CD4-positive, alpha-beta memory T cell (primary cell): ENCODE data around the gene DLD. TPM values are rescaled to one million over a fixed set of nuclear protein-coding genes. Genes with fewer than 3 reads are reported as not detected.
"Not testable (repeated sequence)": the region's sequence is repeated elsewhere in the genome, so short reads cannot be mapped to it uniquely, and the experiment has no call there.

Experiments
- CTCF ChIA-PET: fragments of 350-600 bp; sonication (Branson Sonifier 250); formaldehyde crosslinking; loops from one replicate; lab custom pipeline; 2021; ENCODE audit warnings: inconsistent platforms; ENCODE audit not compliant: partially characterized antibody; lab: Charles Lee
- POLR2A ChIA-PET: fragments of 350-600 bp; sonication (Branson Sonifier 250); formaldehyde crosslinking; loops from one replicate; lab custom pipeline; 2021; ENCODE audit not compliant: partially characterized antibody; lab: Charles Lee
- DNase-seq, 5 donors: peaks; one replicate each; pipeline versions ENCODE4 v3.0.0 to v3.0.0-alpha.2; 2020 to 2022; ENCODE audit warnings: mixed read lengths in 1 of 5
- H3K27ac ChIP-seq: one replicate; pipeline ENCODE4 v1.7.0; 2013; ENCODE audit warnings: low read depth, low read length
- H3K27me3 ChIP-seq: 2 replicates; pipeline ENCODE4 v1.7.0; 2013; ENCODE audit warnings: mild to moderate bottlenecking, low read length, moderate library complexity; ENCODE audit not compliant: insufficient read depth
- H3K36me3 ChIP-seq: 2 replicates; pipeline ENCODE4 v1.7.0; 2013; ENCODE audit warnings: mild to moderate bottlenecking, low read length, moderate library complexity; ENCODE audit not compliant: insufficient read depth
- H3K4me1 ChIP-seq: 2 replicates; pipeline ENCODE4 v1.7.0; 2013; ENCODE audit warnings: mild to moderate bottlenecking, low read length, moderate library complexity; ENCODE audit not compliant: insufficient read depth
- H3K4me3 ChIP-seq, 2 donors: one replicate each; pipeline ENCODE4 v1.7.0; 2013; ENCODE audit warnings: low read length in 2 of 2, mild to moderate bottlenecking in 1 of 2
- H3K9me3 ChIP-seq, 2 donors: one replicate each; pipeline ENCODE4 v1.7.0; 2013; ENCODE audit warnings: low read length in 2 of 2, control low read depth in 1 of 2; ENCODE audit not compliant: control insufficient read depth in 1 of 2
- H3K27ac Mint-ChIP-seq, 7 donors: one replicate each; pipeline ENCODE4 v1.8.0; 2020 to 2021; ENCODE audit warnings: mixed read lengths in 7 of 7, mild to moderate bottlenecking in 6 of 7, inconsistent platforms in 3 of 7, moderate library complexity in 3 of 7
- H3K27me3 Mint-ChIP-seq, 2 donors: one replicate each; pipeline ENCODE4 v1.8.0; 2020 to 2021; ENCODE audit warnings: mixed read lengths in 2 of 2
- H3K36me3 Mint-ChIP-seq, 2 donors: one replicate each; pipeline ENCODE4 v1.8.0; 2020 to 2021; ENCODE audit warnings: mixed read lengths in 2 of 2, inconsistent platforms in 1 of 2, mild to moderate bottlenecking in 1 of 2
- H3K4me1 Mint-ChIP-seq, 4 donors: one replicate each; pipeline ENCODE4 v1.8.0; 2020 to 2021; ENCODE audit warnings: mixed read lengths in 4 of 4, mild to moderate bottlenecking in 1 of 4
- H3K4me3 Mint-ChIP-seq, 8 donors: one replicate each; pipeline ENCODE4 v1.8.0; 2020 to 2021; ENCODE audit warnings: mixed read lengths in 8 of 8, mild to moderate bottlenecking in 7 of 8, moderate library complexity in 6 of 8, inconsistent platforms in 3 of 8
- H3K9me3 Mint-ChIP-seq, 8 donors: one replicate each; pipeline ENCODE4 v1.8.0; 2020 to 2021; ENCODE audit warnings: mixed read lengths in 8 of 8, mild to moderate bottlenecking in 5 of 8, inconsistent platforms in 3 of 8, moderate library complexity in 1 of 8
- intact Hi-C: fragments of 100-400 bp; cut with micrococcal nuclease; formaldehyde crosslinking; loops from one replicate; pipeline ENCODE4 v1.15.1; 2023
- polyA plus RNA-seq, 2 donors: library from polyadenylated mRNA; unstranded; fragments of 300-500 nt; fragmentation: Illumina TruSeq; gene quantifications; one replicate each; pipeline ENCODE4 v1.2.3, GENCODE V29; 2021
- total RNA-seq, 2 experiments: library from RNA; stranded (reverse); gene quantifications; one replicate each; pipeline ENCODE4 v1.2.3, GENCODE V29; 2021

Gene DLD, protein sequence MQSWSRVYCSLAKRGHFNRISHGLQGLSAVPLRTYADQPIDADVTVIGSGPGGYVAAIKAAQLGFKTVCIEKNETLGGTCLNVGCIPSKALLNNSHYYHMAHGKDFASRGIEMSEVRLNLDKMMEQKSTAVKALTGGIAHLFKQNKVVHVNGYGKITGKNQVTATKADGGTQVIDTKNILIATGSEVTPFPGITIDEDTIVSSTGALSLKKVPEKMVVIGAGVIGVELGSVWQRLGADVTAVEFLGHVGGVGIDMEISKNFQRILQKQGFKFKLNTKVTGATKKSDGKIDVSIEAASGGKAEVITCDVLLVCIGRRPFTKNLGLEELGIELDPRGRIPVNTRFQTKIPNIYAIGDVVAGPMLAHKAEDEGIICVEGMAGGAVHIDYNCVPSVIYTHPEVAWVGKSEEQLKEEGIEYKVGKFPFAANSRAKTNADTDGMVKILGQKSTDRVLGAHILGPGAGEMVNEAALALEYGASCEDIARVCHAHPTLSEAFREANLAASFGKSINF
- total RNA-seq (10 to 100 TPM; 42.1 to 51.1 TPM), polyA plus RNA-seq (10 to 100 TPM; 57.8 to 75.9 TPM)

DNA sequence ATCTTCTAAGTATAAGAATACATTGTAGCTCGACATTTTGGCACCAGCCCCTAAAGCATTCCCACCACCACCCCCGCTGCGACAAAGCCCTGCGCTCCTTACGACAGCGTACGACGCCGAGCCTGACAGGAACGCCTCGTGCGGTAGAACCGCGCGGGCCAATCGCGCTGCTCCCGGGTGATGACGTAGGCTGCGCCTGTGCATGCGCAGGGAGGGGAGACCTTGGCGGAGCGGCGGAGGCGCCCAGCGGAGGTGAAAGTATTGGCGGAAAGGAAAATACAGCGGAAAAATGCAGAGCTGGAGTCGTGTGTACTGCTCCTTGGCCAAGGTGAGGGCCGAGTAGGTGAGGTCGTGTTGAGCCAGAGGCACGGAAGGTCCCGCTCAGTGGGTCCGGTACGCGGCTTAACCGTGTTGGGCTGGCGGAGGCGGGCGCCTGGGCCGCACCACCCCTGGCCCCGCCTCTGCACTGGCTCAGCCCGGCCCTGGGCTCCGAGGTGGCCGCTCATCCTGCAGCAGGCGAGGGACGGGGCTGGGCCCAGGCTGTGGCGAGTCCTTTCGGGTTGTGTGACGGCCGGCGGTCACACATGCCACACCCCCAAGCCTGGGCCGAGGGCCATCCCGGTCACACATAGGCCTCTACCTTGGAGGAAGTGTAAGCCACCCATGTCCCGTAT is at the start of gene DLD:
Gene DLD (plus strand): TSS at position 222 of the 674 bp plus-strand sequence. CDS start 68 bp downstream, at position 290.
- Mint-ChIP-seq H3K9me3 (peaks cover 0 to 2% (median 0%) of the 10 kb centered on the region in 8 donors), H3K27me3 (peaks cover 0 to 3% of the 10 kb centered on the region in 2 donors), H3K4me3 (peak within 1 kb of the TSS; percentile 93 to 100 (median 98)), H3K4me1 (peaks cover 40 to 56% (median 48%) of the 10 kb centered on the region in 4 donors), H3K36me3 (peaks cover 13 to 35% of the 10 kb centered on the region in 2 donors), H3K27ac (peak within 1 kb of the TSS; percentile 97 to 100 (median 99))
- H3K4me1 ChIP-seq = peaks cover 52% of the 10 kb centered on the region
- H3K27ac ChIP-seq = peak within 1 kb of the TSS; percentile 95
- peak; percentile 92 to 95 (median 93) for DNase-seq
- intact Hi-C loops = loop anchor here (1.0 to 5.0 kb wide), 4 partner anchors 17 to 723 kb away; partner anchors contain the start of genes COG5 and DUS4L
- H3K36me3 ChIP-seq = peaks cover 20% of the 10 kb centered on the region
- POLR2A ChIA-PET = interaction anchor here (0.9 to 3.8 kb wide), 12 partner anchors 9 to 1606 kb away, joined by 3 to 35 read pairs (median 6); partner anchors contain the start of genes CBLL1, COG5, DUS4L and HBP1
- peak within 1 kb of the TSS; percentile 84 to 98 for H3K4me3 ChIP-seq
- no peaks in the 10 kb centered on the region for H3K27me3 ChIP-seq
- no peaks in the 10 kb centered on the region for H3K9me3 ChIP-seq
- CTCF ChIA-PET = interaction anchor here (0.5 to 7.2 kb wide), 7 partner anchors 11 to 1224 kb away, joined by 3 to 52 read pairs (median 5); partner anchors contain the start of gene CBLL1

DNA sequence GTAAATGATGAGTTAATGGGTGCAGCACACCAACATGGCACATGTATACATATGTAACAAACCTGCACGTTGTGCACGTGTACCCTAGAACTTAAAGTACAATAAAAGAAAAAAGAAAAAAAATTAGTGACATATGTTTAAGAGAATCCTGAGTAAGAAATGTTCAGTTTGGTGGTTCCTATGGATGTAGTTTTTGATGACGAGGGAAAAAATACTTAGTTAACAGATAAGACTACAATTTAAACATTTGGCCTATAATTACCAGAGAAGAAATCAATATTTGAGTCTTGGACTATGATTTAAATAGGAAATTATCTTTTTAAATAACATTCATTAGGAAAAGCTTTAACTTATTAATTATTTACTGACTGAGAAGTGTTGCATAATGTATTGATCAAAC is 48.8 kb upstream of the DLD start:
- Mint-ChIP-seq H3K27ac (no peak overlapping the region), H3K4me1 (peaks cover 0 to 6% (median 2%) of the 10 kb centered on the region in 4 donors), H3K27me3 (no peaks in the 10 kb centered on the region), H3K36me3 (no peaks in the 10 kb centered on the region), H3K4me3 (no peak overlapping the region), H3K9me3 (peaks cover 0 to 4% (median under 1%) of the 10 kb centered on the region in 8 donors)
- Histone ChIP-seq H3K36me3 (no peaks in the 10 kb centered on the region), H3K27me3 (no peaks in the 10 kb centered on the region), H3K4me1 (no peaks in the 10 kb centered on the region), H3K4me3 (no peak overlapping the region), H3K9me3 (no peaks in the 10 kb centered on the region), H3K27ac (no peak overlapping the region)
- ChIA-PET CTCF (no interaction called here), POLR2A (interaction anchor here (1.4 kb wide), 1 partner anchor 98 kb away, joined by 4 read pairs; the partner anchor contains the start of gene CBLL1)
- intact Hi-C loops = no loop called here
- DNase-seq = no peak

DNA sequence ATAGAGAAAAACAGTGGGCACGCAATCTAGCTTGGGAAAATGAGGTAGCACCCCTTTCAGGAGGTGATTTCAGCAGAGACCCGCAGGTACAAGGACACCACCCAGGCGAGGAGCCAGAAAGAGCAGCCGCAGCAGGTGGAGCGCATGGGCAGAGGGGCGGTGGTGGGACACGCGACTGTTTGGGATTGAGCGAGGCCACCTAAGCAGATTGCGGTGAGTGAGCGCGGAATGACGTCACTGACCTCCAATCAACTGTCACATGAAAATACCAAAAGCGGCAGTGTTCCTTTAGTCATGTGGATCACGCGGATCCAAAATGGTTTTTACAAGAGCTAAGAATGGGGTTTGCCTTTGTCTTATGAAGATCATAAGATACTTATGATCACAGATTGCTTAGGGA is 47.8 kb upstream of the DLD start:
- intact Hi-C loops = no loop called here
- CTCF ChIA-PET = no interaction called here

DNA sequence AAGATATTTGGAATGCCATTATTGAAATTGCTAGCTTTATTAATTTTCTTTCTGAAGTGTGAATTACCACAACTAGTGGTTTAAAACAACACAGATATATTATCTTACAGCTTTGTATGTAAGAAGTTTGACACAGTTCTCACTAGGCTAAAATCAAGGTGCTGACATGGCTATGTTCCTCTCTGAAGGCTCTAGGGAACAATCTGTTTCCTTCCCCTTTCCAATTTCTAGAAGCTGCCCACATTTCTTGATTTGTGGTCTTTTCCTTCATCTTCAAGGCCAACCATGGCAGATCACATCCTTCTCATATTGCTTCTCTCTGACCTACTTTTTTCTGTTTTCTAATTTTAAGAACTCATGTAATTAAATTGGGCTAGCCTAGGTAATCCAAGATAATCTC is 44.7 kb upstream of the DLD start:
- peak overlapping the region in 1 of 7 donors; percentile 29 for H3K27ac Mint-ChIP-seq
- peaks cover 0 to 4% (median 0%) of the 10 kb centered on the region in 8 donors for H3K9me3 Mint-ChIP-seq
- intact Hi-C loops = no loop called here
- Histone ChIP-seq H3K27ac (no peak overlapping the region), H3K4me1 (no peaks in the 10 kb centered on the region), H3K4me3 (no peak overlapping the region), H3K9me3 (no peaks in the 10 kb centered on the region), H3K36me3 (no peaks in the 10 kb centered on the region), H3K27me3 (no peaks in the 10 kb centered on the region)
- no peak for DNase-seq
- no peaks in the 10 kb centered on the region for H3K36me3 Mint-ChIP-seq
- H3K4me3 Mint-ChIP-seq = no peak overlapping the region
- H3K27me3 Mint-ChIP-seq = no peaks in the 10 kb centered on the region
- peaks cover 0 to 13% (median 2%) of the 10 kb centered on the region in 4 donors for H3K4me1 Mint-ChIP-seq
- ChIA-PET POLR2A (interaction anchor here (1.1 to 1.3 kb wide), 5 partner anchors 8 to 58 kb away, joined by 3 to 10 read pairs (median 5); no protein-coding TSS in a partner anchor), CTCF (interaction anchor here (1.0 to 1.6 kb wide), 4 partner anchors 9 to 103 kb away, joined by 3 to 4 read pairs (median 4); no protein-coding TSS in a partner anchor)

More for the DNA sequence above, 47.8 kb upstream of the DLD start:
- Histone ChIP-seq H3K4me1 (no peaks in the 10 kb centered on the region), H3K36me3 (no peaks in the 10 kb centered on the region), H3K4me3 (no peak overlapping the region), H3K27me3 (no peaks in the 10 kb centered on the region), H3K9me3 (no peaks in the 10 kb centered on the region), H3K27ac (no peak overlapping the region)
- Mint-ChIP-seq H3K4me3 (no peak overlapping the region), H3K27ac (peak overlapping the region in 1 of 7 donors; percentile 15), H3K9me3 (peaks cover 0 to 4% (median under 1%) of the 10 kb centered on the region in 8 donors), H3K27me3 (no peaks in the 10 kb centered on the region), H3K36me3 (no peaks in the 10 kb centered on the region), H3K4me1 (peaks cover 0 to 6% (median 1%) of the 10 kb centered on the region in 4 donors)
- POLR2A ChIA-PET = interaction anchor here (1.4 kb wide), 1 partner anchor 99 kb away, joined by 4 read pairs; the partner anchor contains the start of gene CBLL1
- no peak for DNase-seq

DNA sequence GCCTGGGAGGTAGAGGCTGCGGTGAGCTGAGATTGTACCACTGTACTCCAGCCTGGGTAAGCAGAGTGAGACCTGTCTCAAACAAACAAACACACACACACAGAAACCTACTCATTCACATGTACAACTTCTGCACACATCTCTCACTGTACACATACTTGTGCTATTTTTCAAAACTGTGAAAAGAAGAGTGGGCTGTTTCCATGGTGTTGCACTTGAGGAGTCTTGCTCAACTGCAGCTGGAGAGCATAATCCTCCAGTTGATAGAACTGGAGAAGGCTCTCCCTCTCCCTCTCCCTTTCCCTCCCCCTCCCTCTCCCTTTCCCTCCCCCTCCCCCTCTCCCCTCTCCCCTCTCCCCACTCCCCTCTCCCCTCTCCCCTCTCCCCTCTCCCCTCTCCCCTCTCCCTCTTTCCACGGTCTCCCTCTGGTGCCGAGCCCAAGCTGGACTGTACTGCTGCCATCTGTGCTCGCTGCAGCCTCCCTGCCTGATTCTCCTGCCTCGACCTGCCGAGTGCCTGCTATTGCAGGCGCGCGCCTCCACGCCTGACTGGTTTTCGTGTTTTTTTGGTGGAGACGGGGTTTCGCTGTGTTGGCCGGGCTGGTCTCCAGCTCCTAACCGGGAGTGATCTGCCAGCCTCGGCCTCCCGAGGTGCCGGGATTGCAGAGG is 43.7 kb upstream of the DLD start:
- peaks cover 0 to 13% (median 4%) of the 10 kb centered on the region in 4 donors for H3K4me1 Mint-ChIP-seq
- no peak for DNase-seq
- Histone ChIP-seq H3K27me3 (no peaks in the 10 kb centered on the region), H3K9me3 (no peaks in the 10 kb centered on the region), H3K4me3 (no peak overlapping the region), H3K27ac (no peak overlapping the region), H3K36me3 (no peaks in the 10 kb centered on the region), H3K4me1 (no peaks in the 10 kb centered on the region)
- H3K27ac Mint-ChIP-seq = no peak overlapping the region
- POLR2A ChIA-PET = no interaction called here
- H3K9me3 Mint-ChIP-seq = peaks cover 0 to 3% (median 0%) of the 10 kb centered on the region in 8 donors
- CTCF ChIA-PET = interaction anchor here (1.6 kb wide), 1 partner anchor 12 kb away, joined by 4 read pairs; no protein-coding TSS in a partner anchor
- intact Hi-C loops = no loop called here
- H3K27me3 Mint-ChIP-seq = no peaks in the 10 kb centered on the region
- no peaks in the 10 kb centered on the region for H3K36me3 Mint-ChIP-seq
- peak overlapping the region in 1 of 8 donors; percentile 10 for H3K4me3 Mint-ChIP-seq

DNA sequence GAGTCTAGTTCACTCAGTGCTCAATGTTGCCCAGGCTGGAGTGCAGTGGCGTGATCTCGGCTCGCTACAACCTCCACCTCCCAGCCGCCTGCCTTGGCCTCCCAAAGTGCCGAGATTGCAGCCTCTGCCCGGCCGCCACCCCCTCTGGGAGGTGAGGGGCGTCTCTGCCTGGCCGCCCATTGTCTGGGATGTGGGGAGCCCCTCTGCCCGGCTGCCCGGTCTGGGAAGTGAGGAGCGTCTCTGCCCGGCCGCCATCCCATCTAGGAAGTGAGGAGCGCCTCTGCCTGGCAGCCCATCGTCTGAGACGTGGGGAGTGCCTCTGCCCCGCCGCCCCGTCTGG is 43.2 kb upstream of the DLD start:
- H3K36me3 ChIP-seq, H3K4me1 ChIP-seq, H3K27ac Mint-ChIP-seq, H3K4me3 Mint-ChIP-seq, DNase-seq, H3K27me3 ChIP-seq, POLR2A ChIA-PET, H3K9me3 ChIP-seq, H3K9me3 Mint-ChIP-seq, H3K36me3 Mint-ChIP-seq, intact Hi-C loops, H3K27me3 Mint-ChIP-seq, CTCF ChIA-PET, H3K4me3 ChIP-seq, H3K27ac ChIP-seq: not testable (repeated sequence)
- H3K4me1 Mint-ChIP-seq = peaks cover 0 to 13% (median 4%) of the 10 kb centered on the region in 4 donors
